HTERT RPE-1 (cell line): Measurements from ENCODE around the gene DARS1.

Experiments used
- in situ Hi-C: fragments of 300-500 bp; cut with MboI; formaldehyde crosslinking; loops from 4 replicates; pipeline ENCODE4 v1.14.3; 2020; ENCODE audit warnings: low sequenced_read_pairs

The DARS1 gene

GRCh38 chr2:136016427-136016826 is 31.0 kb upstream of the DARS1 start:
- in situ Hi-C loops = no loop called here

- in situ Hi-C loops = no loop called here
Measured at GRCh38 chr2:136015699-136016098, 30.3 kb upstream of the DARS1 start.

GRCh38 chr2:136014411-136014810 is 29.0 kb upstream of the DARS1 start:
- in situ Hi-C loops = no loop called here

GRCh38 chr2:136013955-136014354 is 28.5 kb upstream of the DARS1 start:
- in situ Hi-C loops = no loop called here

- in situ Hi-C loops = no loop called here
Measured at GRCh38 chr2:136013136-136013685, 27.8 kb upstream of the DARS1 start.

- in situ Hi-C loops = no loop called here
Measured at GRCh38 chr2:136012315-136012714, 26.9 kb upstream of the DARS1 start.

GRCh38 chr2:136010126-136010525 is 24.7 kb upstream of the DARS1 start:
- in situ Hi-C loops = no loop called here

GRCh38 chr2:136008205-136008865 is 22.9 kb upstream of the DARS1 start:
- in situ Hi-C loops = no loop called here

GRCh38 chr2:136006658-136007057 is 21.2 kb upstream of the DARS1 start:
- in situ Hi-C loops = no loop called here

- in situ Hi-C loops = no loop called here
Measured at GRCh38 chr2:136005462-136006196, 20.2 kb upstream of the DARS1 start.

GRCh38 chr2:136004965-136005364 is 19.5 kb upstream of the DARS1 start:
- in situ Hi-C loops = no loop called here

- in situ Hi-C loops = no loop called here
Measured at GRCh38 chr2:136001131-136001530, 15.7 kb upstream of the DARS1 start.

- in situ Hi-C loops = no loop called here
Measured at GRCh38 chr2:136000502-136000901, 15.1 kb upstream of the DARS1 start.

- in situ Hi-C loops = no loop called here
Measured at GRCh38 chr2:135999899-136000298, 14.5 kb upstream of the DARS1 start.

- in situ Hi-C loops = no loop called here
Measured at GRCh38 chr2:135998879-135999278, 13.5 kb upstream of the DARS1 start.

GRCh38 chr2:135997380-135997779 is 12.0 kb upstream of the DARS1 start:
- in situ Hi-C loops = no loop called here

GRCh38 chr2:135996304-135996703 is 10.9 kb upstream of the DARS1 start:
- in situ Hi-C loops = no loop called here

- in situ Hi-C loops = no loop called here
Measured at GRCh38 chr2:135994281-135994680, 8.9 kb upstream of the DARS1 start.

GRCh38 chr2:135993421-135993820 is 8.0 kb upstream of the DARS1 start:
- in situ Hi-C loops = no loop called here

- in situ Hi-C loops = no loop called here
Measured at GRCh38 chr2:135991861-135992260, 6.4 kb upstream of the DARS1 start.

GRCh38 chr2:135987441-135987840 is 2.0 kb upstream of the DARS1 start:
- in situ Hi-C loops = no loop called here

GRCh38 chr2:135986507-135986906 is 1.1 kb upstream of the DARS1 start:
- in situ Hi-C loops = no loop called here
